ENCODE results near the gene CGREF1.
"Not testable (repeated sequence)": the region's sequence is repeated elsewhere in the genome, so short reads cannot be mapped to it uniquely, and the experiment has no call there.

The CGREF1 gene

DNA sequence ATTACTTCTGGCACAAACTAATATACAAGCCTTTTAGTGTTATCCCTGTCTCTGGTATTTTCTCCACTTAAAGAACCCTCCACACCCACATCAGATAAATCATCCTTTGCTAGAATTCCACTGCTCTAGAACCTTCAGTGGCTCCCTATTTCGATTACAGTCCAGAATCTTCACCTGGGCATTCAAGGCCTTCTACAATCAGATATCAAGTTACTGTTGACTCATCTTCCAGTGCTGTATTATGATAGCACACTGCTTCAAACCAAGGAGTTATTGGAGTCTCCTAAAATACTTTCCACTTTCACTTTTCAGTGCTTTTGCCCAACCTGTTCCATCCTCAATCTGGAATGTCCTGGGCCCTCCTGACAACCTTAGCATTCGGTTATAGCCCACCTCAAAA is 3.4 kb downstream of the CGREF1 start:
- DNase-seq (ENCODE audit: insufficient read length, low spot score): no peak
- no peak for FAIRE-seq

DNA sequence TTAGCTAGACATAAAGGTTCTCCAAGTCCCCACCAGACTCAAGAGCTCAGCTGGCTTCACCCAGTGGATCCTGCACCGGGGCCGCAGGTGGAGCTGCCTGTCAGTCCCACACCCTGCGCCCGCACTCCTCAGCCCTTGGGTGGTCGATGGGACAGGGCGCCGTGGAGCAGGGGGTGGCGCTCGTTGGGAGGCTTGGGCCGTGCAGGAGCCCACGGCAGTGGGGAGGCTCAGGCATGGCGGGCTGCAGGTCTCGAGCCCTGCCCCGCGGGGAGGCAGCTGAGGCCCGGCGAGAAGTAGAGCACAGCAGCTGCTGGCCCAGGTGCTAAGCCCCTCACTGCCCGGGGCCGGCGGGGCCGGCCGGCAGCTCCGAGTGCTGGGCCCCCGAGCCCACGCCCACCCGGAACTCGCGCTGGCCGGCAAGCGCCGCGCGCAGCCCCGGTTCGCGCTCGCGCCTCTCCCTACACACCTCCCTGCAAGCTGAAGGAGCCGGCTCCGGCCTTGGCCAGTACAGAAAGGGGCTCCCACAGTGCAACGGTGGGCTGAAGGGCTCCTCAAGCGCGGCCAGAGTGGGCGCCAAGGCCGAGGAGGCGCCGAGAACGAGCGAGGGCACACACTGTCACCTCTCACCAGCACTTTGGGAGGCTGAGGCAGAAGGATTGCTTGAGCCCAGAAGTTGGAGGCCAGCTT is 7.4 kb downstream of the CGREF1 start:
- not testable (repeated sequence) for FAIRE-seq; DNase-seq (ENCODE audit: insufficient read length, low spot score)

DNA sequence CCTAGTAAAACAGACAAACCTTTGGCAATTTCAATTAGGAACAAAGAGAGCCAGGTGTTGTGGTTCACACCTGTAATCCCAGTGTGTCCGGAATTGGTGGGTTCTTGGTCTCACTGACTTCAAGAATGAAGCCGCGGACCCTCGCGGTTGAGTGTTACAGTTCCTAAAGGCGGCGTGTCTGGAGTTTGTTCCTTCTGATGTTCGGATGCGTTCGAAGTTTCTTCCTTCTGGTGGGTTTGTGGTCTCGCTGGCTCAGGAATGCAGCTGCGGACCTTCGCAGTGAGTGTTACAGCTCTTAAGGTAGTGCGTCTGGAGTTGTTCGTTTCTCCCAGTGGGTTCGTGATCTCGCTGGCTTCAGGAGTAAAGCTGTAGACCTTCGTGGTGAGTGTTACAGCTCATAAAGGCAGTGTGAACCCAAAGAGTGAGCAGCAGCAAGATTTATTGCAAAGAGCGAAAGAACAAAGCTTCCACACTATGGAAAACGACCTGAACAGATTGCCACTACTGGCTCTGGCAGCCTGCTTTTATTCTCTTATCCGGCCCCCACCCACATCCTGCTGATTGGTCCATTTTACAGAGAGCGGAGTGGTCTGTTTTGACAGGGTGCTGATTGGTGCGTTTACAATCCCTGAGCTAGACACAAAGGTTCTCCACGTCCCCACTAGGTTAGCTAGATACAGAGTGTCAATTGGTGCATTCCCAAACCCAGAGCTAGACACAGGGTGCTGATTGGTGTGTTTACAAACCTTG is 8.2 kb downstream of the CGREF1 start:
- FAIRE-seq: not testable (repeated sequence)

DNA sequence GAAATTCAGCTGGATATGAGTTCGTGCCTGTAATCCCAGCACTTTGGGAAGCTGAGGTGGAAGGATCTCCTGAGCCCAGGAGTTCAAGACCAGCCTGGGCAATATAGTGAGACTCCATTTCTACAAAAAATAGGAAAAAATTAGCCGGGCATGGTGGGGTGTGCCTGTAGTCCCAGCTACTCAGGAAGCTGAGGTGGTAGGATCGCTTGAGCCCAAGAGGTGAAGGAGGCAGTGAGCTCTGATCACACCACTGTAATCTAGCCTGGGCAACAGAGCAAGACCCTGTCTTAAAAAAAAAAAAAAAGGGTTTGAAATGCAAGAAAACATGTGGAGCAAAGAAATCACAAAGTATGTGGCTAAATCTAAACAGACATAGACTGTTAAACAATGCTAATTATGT is 9.8 kb downstream of the CGREF1 start:
- DNase-seq (ENCODE audit: insufficient read length, low spot score): no peak
- no peak for FAIRE-seq

More for the DNA sequence above, 8.2 kb downstream of the CGREF1 start:
- not testable (repeated sequence) for DNase-seq (ENCODE audit: insufficient read length, low spot score)

DNA sequence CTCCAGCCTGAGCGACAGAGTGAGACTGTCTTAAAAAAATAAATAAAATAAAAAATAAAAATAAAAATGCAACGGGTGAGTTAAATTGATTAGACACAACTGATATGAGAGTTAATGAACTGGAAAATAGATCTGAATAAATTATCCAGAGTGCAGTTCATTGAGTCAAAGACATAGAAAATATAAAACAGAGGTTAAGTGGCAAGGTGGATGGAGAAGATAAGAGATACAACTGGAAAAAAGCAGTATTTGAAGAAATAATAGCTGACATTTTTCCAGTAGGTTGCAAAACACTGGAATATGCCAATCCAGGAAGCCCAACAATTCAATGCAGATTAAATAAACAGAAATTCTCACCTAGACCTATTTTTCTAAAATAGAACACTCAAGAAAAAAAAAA is 10.7 kb downstream of the CGREF1 start:
- FAIRE-seq: no peak
- no peak for DNase-seq (ENCODE audit: insufficient read length, low spot score)

DNA sequence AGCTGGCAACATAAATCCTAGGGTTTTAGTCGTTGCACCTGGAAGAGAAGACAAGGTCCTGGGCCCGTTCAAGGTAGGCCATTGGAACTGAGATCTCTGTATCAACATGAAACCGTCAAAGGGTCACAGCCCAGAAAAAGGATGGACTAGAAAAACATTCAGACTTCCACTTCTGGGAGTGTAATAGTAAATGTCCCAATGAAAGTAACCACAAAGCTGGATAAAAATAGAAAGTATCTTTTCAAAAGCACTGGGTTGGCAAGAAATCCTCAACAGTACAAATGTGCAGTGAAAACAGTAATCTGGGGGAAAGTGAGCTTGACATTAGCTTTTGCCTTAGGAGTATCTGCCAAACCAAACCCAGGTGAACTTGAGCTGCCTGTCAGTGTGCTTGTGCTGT is 12.9 kb downstream of the CGREF1 start:
- DNase-seq (ENCODE audit: insufficient read length, low spot score): no peak
- no peak for FAIRE-seq

DNA sequence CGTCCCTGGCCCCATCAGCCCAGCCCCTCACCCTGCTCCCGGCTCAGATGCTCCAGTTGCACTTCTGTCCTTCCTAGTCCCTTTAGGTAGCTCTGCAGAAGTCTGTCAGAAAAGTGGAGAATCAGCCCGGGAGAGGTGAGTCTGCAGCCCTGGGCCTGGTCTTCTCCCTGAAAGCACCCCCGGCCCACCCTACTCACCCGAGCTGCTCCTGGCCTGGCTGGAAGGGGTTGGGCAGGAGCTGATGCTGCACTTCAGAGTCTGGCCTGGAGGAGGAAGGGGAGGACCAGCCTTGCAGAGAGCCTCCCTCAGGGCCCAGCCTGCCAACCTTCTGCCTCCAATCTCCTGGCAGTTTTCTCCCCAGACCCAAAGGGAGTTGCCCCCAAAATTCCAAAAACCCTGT is 16.6 kb downstream of the CGREF1 start:
- DNase-seq (ENCODE audit: insufficient read length, low spot score) (no peak), FAIRE-seq (no peak)

DNA sequence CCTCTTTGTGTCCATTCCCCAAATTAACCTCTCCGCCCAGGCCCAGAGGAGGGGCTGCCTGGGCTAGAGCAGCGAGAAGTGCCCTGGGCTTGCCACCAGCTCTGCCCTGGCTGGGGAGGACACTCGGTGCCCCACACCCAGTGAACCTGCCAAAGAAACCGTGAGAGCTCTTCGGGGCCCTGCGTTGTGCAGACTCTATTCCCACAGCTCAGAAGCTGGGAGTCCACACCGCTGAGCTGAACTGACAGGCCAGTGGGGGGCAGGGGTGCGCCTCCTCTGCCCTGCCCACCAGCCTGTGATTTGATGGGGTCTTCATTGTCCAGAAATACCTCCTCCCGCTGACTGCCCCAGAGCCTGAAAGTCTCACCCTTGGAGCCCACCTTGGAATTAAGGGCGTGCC is 18.9 kb downstream of the CGREF1 start:
- FAIRE-seq (no peak), DNase-seq (ENCODE audit: insufficient read length, low spot score) (no peak)

DNA sequence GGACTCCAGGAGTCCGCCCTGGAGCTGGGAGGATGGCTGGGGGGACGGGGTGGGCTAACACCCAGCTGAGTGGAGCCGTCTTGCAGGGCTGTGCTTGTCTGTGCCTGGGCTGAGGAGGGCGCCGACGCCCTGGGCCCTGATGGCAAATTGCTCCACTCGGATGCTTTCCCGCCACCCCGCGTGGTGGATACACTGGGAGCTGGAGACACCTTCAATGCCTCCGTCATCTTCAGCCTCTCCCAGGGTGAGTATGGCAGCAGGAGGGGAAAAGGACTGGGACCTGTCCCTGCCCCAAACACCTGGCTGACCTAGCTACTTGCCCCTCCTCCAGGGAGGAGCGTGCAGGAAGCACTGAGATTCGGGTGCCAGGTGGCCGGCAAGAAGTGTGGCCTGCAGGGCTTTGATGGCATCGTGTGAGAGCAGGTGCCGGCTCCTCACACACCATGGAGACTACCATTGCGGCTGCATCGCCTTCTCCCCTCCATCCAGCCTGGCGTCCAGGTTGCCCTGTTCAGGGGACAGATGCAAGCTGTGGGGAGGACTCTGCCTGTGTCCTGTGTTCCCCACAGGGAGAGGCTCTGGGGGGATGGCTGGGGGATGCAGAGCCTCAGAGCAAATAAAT is 19.5 kb downstream of the CGREF1 start:
- no peak for DNase-seq (ENCODE audit: insufficient read length, low spot score)
- FAIRE-seq: no peak

DNA sequence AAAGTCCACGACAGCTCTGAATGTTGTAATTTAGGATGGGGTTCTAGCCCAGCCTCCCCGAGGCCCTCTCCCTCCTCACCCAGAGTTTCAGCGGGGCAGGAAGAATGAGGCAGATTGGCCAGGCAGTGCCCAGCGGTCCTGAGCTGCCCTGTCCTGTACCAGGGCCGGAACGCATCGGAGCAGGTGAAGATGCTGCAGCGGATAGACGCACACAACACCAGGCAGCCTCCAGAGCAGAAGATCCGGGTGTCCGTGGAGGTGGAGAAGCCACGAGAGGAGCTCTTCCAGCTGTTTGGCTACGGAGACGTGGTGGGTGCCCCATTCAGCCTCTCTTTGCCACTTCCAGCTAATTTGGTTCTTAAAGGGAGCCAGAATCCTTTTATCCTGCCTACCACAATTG is 21.6 kb downstream of the CGREF1 start:
- FAIRE-seq: no peak
- DNase-seq (ENCODE audit: insufficient read length, low spot score): no peak

DNA sequence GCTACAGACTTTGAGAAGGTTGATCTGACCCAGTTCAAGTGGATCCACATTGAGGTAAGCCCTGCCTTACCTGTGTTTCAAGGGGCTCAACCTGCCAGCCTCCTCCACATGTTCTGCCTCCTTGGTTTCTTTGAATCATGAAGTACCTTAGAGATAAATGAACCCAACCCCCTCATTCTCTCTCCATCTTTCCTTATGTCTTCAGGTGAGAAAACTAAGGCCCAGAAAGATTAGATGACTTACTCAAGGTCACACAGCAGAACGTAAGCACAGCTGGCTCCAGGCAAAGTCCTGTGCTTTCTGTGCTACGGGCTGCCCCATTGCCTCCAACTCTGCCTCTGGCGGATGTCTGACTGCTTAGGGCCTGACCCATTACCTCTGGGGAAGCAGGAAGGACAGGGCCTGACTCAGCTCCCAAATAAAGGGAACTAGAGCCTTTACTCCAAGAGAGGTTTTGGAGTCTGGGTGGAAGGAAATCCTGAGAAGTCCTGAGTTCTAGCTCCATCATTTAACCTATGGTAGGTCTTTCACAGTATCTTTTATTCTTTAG is 22.1 kb downstream of the CGREF1 start:
- no peak for FAIRE-seq
- DNase-seq (ENCODE audit: insufficient read length, low spot score): no peak

DNA sequence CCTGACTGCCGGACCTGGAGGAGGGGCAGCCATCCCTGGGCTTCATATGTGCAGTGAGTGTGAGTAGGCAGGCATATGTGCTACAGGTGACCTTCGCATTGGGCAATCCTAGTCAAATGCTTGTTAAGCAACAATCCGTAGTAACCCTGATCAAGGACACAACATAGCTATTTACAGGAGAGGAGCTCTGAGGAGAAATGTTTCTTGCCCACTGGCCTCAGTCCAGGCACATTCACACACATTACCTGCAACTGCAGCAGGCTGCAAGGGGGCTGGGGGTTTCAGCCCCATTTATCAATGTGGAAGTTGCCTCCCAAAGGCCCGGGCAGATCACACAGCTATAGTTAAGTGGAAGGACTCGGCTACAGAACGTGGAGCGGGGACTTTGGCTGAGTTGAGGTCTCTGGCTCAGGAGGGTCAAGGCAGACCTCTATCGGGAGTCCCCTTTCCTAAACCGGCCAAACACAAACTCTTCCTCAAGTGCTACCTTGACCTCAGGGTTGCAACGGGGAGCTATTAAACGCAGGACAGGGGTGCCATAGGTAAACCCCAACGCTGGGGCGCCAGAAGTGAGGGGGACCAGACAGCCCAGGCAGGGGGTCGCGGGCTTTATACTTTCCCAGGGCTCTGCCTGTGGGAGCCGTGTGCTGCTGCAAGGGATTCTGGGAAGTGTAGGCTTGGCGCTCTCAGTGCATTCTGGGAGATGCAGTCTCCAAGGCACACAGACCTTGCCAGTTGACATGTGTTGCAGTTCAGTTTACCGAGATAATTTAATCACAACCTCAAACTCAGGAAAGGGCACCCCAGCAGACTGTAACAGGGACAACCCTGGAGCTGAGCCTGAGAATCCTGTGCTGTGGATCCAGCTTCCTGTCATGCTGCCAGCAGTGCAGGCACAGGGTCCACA is 22.9 kb downstream of the CGREF1 start:
- FAIRE-seq (peak; percentile 80), DNase-seq (ENCODE audit: insufficient read length, low spot score) (peak; percentile 86)

DNA sequence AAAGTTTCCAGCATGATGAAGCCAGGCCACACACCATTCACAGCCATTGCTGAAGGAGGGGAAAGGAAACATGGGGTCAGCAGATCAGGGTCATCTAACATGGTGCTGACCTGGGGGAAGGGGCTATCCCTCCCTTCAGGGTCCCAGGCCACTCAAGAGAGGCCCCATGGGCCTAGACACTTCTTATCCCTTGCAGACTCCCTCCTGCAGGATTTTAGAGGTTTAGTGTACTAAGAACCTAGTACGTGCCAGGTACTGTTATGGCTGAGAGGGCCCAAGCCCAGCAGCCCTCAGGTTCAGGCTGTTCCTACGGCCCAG is 23.5 kb downstream of the CGREF1 start:
- DNase-seq (ENCODE audit: insufficient read length, low spot score): no peak

DNA sequence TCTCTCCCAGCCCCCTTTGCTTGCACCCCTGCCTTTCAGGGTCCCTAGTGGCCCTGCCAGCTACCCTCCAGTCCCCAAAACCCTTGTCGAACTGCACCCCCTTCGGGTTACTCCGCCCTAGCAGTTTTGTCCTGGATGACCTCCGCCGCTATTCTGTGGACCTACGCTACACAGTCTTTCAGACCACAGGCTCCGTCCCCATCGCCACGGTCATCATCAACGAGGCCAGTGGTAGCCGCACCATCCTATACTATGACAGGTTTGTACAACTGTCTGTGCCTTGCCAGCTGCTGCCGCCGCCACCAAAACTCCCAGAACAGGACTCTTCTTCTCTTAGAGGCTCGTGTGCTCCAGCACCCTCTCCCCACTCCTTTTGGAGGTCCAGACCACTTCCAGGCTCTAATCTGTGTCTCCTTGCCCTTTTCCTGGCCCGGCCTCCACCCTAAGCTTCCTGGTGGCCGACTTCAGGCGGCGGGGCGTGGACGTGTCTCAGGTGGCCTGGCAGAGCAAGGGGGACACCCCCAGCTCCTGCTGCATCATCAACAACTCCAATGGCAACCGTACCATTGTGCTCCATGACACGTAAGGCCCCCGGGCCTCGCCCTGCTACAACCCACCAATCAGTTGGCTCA is 24.5 kb downstream of the CGREF1 start:
- FAIRE-seq: no peak

More for the DNA sequence above, 23.5 kb downstream of the CGREF1 start:
- no peak for FAIRE-seq

DNA sequence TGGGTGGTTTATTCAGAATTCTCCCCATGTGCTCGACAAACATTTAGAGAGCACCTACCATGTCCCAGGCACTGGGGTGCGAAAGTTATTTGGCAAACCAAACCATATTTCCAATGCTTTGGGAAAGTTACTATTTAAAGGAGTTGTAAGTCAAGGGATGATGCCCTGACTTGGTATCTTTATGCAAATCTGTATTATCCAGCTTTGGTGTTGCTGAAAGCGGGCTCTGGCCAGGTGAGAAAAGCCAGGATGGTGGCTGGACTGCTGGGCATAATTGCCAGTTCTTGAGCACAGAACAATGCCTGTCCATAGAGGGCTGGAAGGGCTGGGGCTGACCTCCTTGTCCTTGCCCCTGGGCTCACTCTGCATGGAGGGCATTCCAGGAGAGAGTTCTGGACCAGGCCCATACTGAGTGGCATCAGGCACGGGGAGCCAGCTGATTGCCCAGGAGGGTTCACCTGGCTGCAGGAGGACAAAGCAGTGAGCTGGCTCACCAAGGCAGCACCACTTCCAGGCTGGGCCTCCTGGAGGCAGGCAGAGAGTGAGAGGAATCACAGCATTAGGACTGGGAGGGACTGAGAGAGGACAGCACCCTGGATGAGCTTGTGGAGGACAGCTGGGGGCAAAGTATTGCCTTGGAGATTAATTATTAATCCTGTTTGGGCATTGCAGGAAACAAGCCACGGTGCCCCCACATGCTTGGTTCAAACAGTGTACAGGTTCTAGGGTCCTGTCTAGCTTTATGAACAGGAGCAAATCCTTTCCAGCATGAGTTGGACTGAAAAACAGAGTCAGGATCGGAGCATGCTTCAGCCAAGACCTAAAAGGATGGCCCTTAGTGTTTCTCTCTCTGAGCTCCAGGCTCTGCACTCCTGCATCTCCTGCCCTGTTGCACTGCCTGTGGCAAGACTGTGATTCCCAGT is 25.2 kb downstream of the CGREF1 start:
- DNase-seq (ENCODE audit: insufficient read length, low spot score): no peak

More for the DNA sequence above, 24.5 kb downstream of the CGREF1 start:
- DNase-seq (ENCODE audit: insufficient read length, low spot score): no peak

DNA sequence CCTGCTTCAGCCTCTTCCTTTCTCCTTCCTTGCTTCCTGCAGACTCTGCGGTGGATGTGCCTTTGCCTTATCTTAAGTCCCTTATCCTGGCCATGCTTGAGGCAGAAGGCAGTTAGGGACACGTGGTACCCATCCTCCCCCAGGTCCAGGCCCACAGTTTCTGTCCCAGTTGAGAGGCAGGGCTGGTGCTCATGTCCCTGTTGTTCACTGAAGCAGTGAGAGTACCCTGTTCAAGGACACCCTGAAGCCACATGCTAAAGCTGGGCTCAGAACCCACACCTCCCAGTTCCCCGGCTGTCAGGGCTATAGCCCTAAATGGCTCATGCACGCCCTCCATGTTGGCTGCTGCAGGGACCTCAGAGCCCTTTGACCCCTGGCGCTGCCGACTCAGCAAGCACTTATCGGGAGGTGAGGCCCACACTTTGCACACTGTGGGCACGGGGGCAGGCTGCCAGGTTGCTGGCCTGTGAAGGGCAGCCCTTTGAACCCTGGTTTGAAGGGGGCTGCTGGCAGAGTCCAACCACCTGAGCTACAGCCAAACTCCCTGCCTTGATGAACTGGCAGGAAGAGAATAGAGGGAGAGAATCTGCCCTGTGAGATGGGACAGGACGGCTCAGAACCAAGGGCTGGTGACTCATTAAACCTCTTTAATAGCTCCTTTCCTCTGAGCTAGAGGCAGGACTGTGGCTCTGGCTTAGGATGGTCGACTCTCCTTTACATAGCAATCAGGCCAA is 26.1 kb downstream of the CGREF1 start:
- FAIRE-seq (no peak), DNase-seq (ENCODE audit: insufficient read length, low spot score) (no peak)

More for the DNA sequence above, 25.2 kb downstream of the CGREF1 start:
- FAIRE-seq: no peak

DNA sequence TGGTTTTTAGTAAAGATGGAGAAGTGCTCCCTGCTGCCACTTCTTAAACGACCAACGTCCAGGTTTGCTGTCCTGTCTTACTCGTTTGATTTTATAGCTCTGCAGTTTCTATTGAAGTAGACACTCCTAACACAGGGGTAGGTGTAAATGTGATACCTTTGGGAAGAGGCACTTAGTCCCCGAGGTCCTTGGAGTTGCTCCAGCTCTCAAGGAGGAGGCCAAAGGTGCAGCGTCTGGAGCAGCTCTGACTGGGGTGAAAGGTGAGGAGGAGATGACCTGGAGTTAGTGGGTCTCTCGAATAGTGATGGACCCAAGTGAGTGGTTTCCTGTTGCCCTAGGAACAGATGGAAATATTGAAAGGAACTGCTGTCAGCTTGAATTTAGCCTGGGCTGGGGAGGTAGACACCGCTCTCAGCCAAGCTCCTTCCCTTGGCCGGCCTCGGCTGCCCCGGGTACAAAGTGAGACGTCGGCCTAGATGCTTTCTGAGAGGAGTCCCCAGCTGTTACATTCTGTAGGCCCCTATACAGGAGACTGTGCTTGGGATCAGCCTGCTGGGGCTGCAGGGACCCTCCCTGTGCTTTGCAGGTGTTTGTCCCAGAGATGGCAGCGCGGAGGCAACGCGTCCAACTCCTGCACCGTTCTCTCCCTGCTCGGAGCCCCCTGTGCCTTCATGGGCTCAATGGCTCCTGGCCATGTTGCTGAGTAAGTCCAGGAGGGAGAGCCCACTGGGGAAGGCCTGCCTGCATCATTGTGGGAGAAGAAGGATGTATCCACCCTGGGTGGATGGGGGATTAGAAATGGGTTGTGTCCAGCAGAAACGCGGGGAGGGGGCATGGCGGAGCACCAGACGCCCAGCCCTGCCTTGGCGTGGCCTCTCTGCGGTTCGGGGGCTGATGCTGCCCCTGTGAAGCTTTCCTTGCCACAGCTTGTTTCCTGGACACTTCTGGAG is 26.9 kb downstream of the CGREF1 start:
- DNase-seq (ENCODE audit: insufficient read length, low spot score) (no peak), FAIRE-seq (no peak)

Data from GM19239 (cell line).